Spleen (tissue), 11 donors: Measurements from ENCODE around the gene SIRPB2. TPM values are rescaled to one million over a fixed set of nuclear protein-coding genes. Genes with fewer than 3 reads are reported as not detected.

Source experiments
- DNase-seq: peaks from one replicate; pipeline ENCODE4 v3.0.0-alpha.2; 2020
- H3K27ac ChIP-seq, 8 donors: fragments of 200-600 bp; sonication (generic) in 7 of 8; 1 replicate in 4 of 8; 2 replicates in 4 of 8; pipeline versions ENCODE4 v1.5.0 to v1.8.0; 2016 to 2021; ENCODE audit warnings: inconsistent platforms in 4 of 8, mild to moderate bottlenecking in 4 of 8, moderate library complexity in 1 of 8
- H3K27me3 ChIP-seq, 7 donors: fragments of 200-600 bp; sonication (generic) in 6 of 7; replicated peaks in 1 of 7; 1 replicate in 4 of 7; 2 replicates in 3 of 7; pipeline versions ENCODE4 v1.5.0 to v1.8.0; 2016 to 2021; ENCODE audit warnings: inconsistent platforms in 3 of 7, mild to moderate bottlenecking in 1 of 7
- H3K36me3 ChIP-seq, 6 donors: fragments of 200-600 bp; sonication (generic) in 5 of 6; 1 replicate in 4 of 6; 2 replicates in 2 of 6; pipeline versions ENCODE4 v1.5.0 to v1.8.0; 2016 to 2021; ENCODE audit warnings: inconsistent platforms in 2 of 6
- H3K4me1 ChIP-seq, 6 donors: fragments of 200-600 bp; sonication (generic) in 5 of 6; 1 replicate in 3 of 6; 2 replicates in 3 of 6; pipeline versions ENCODE4 v1.5.0 to v1.8.0; 2016 to 2021; ENCODE audit warnings: inconsistent platforms in 3 of 6
- H3K4me3 ChIP-seq, 8 donors: fragments of 200-600 bp; sonication (generic) in 7 of 8; 1 replicate in 4 of 8; 2 replicates in 4 of 8; pipeline versions ENCODE4 v1.5.0 to v1.8.0; 2016 to 2021; ENCODE audit warnings: inconsistent platforms in 4 of 8, mild to moderate bottlenecking in 4 of 8, moderate library complexity in 2 of 8
- H3K9me3 ChIP-seq, 8 donors: fragments of 200-600 bp; sonication (generic) in 7 of 8; 1 replicate in 4 of 8; 2 replicates in 4 of 8; pipeline versions ENCODE4 v1.5.0 to v1.8.0; 2016 to 2021; ENCODE audit warnings: inconsistent platforms in 4 of 8
- CTCF ChIP-seq, 11 experiments: fragments of 200-600 bp in 7 of 11; fragments of 450-650 bp in 4 of 11; sonication (generic) in 4 of 11; IDR thresholded peaks in 8 of 11; conservative IDR thresholded peaks in 3 of 11; 1 replicate in 7 of 11; 2 replicates in 4 of 11; pipeline versions ENCODE4 v1.4.0 to v1.8.0; 2016 to 2021; ENCODE audit warnings: antibody characterized with exemption in 11 of 11, inconsistent platforms in 4 of 11, mild to moderate bottlenecking in 1 of 11
- POLR2A ChIP-seq, 3 donors: fragments of 450-650 bp; IDR thresholded peaks; one replicate each; pipeline ENCODE4 v1.5.1; 2017; ENCODE audit warnings: antibody characterized with exemption in 3 of 3, mild to moderate bottlenecking in 1 of 3
- POLR2AphosphoS5 ChIP-seq, 3 donors: sonication (generic); formaldehyde crosslinking; IDR thresholded peaks; one replicate each; pipeline ENCODE4 v1.5.1; 2017; ENCODE audit warnings: antibody characterized with exemption in 3 of 3
- WGBS, 5 donors: extraction: QIAGEN DNeasy Blood & Tissue Kit in 3 of 5; methylation state at CpG; one replicate each; pipeline versions ENCODE4 v1.1.5 to v1.1.7; 2013 to 2018; 5-methylcytosine and 5-hydroxymethylcytosine counted together
- intact Hi-C: fragments of 100-400 bp; cut with DNase I; formaldehyde crosslinking; loops from one replicate; pipeline ENCODE4 v1.15.0; 2023; ENCODE audit warnings: low total_unique reads
- polyA plus RNA-seq, 3 donors: library from polyadenylated mRNA; stranded (reverse); fragments of 200-250 nt; gene quantifications; one replicate each; pipeline ENCODE4 v1.2.1, GENCODE V29; 2013
- small RNA-seq, 4 donors: library from RNA; depleted of rRNA; stranded (forward); fragments of <200 nt; gene quantifications; one replicate each; pipeline ENCODE3, GENCODE V24; 2016
- total RNA-seq, 7 donors: library from RNA; depleted of rRNA in 3 of 7; stranded (reverse); fragments of >200 nt in 3 of 7; fragmentation: NEBNext Ultra II Directional in 4 of 7; extraction: Animal tissue kit (Norgen Biotek cat#: 25700) in 4 of 7; gene quantifications; one replicate each; pipeline versions ENCODE4 v1.1.0 to v1.2.1, GENCODE V29; 2016 to 2021
- donor health status: healthy with polysubstance abuse.
- donor health status: DM: no; HTN: no; CAD: no; lungs with moderate emphysema.
- donor health status: DM: no; HTN: no; CAD: no.
- donor health status: Bipolar disorder and iron deficiency.
- donor health status: healthy.
- donor health status: DM: no; HTN: no; CAD: no.
- donor health status: DM: yes; HTN: yes; CAD: no.

Gene SIRPB2
- total and polyA plus RNA-seq, 10 donors, result 2.1 to 92.2 (median 31.4) TPM

GRCh38 chr20:1426231-1426849 lies 64.9 kb downstream of the SIRPB2 start:
- H3K27ac ChIP-seq, result no peak overlapping the region
- no peaks in the 10 kb centered on the region for H3K36me3 ChIP-seq
- peaks cover 0 to 7% (median 1%) of the 10 kb centered on the region in 8 donors for H3K9me3 ChIP-seq
- intact Hi-C loops, result no loop called here
- DNase-seq, result no peak
- TF ChIP-seq POLR2AphosphoS5 (IDR thresholded peaks at IDR 0.05), result no peak
- no peak for TF ChIP-seq POLR2A (IDR thresholded peaks at IDR 0.05)
- no peak for TF ChIP-seq CTCF (IDR thresholded peaks at IDR 0.05 in 8 of 11, conservative IDR thresholded peaks at IDR 0.05 in 3 of 11)
- peaks cover 0 to 6% (median 0%) of the 10 kb centered on the region in 6 donors for H3K4me1 ChIP-seq
- WGBS, 5 donors, result 47 to 72% (median 64%) methylated on average over 2 to 4 of the region's 4 CpGs
- no peak overlapping the region for H3K4me3 ChIP-seq
- H3K27me3 ChIP-seq, result peaks cover 0 to 6% (median 0%) of the 10 kb centered on the region in 7 donors

Small RNAs within 50 kb of the gene (small RNA-seq; reads per million reads assigned to genes)
- 0 to 0.07 (median 0) reads per million in 4 donors for gene RNU6-917P

Other genes with a start within 250 kb of the SIRPB2 start
- gene SNPH, start 225.1 kb downstream of the SIRPB2 start, total RNA-seq, result 1 to 10 TPM; 2.0 to 3.5 (median 2.3) TPM
- 1 to 10 TPM in 1 of 3 donors, under 1 TPM in 2; 0.58 to 1.8 (median 0.80) TPM for gene SNPH, start 225.1 kb downstream of the SIRPB2 start, polyA plus RNA-seq
- 1 to 10 TPM; 2.1 to 7.1 (median 3.5) TPM for gene SDCBP2, start 162.3 kb downstream of the SIRPB2 start, total RNA-seq
- 1 to 10 TPM; 2.0 to 3.7 (median 3.0) TPM for gene SDCBP2, start 162.3 kb downstream of the SIRPB2 start, polyA plus RNA-seq
- gene FKBP1A, start 98.4 kb downstream of the SIRPB2 start, total RNA-seq, result 100 to 1,000 TPM; 167 to 338 (median 260) TPM
- 100 to 1,000 TPM; 135 to 286 (median 209) TPM for gene FKBP1A, start 98.4 kb downstream of the SIRPB2 start, polyA plus RNA-seq
- 10 to 100 TPM; 64.9 to 88.5 (median 71.8) TPM for gene NSFL1C, start 24.6 kb downstream of the SIRPB2 start, total RNA-seq
- gene NSFL1C, start 24.6 kb downstream of the SIRPB2 start, polyA plus RNA-seq, result 10 to 100 TPM; 37.1 to 51.2 (median 41.7) TPM
- 1 to 10 TPM in 6 of 7 donors, under 1 TPM in 1; 0.72 to 8.2 (median 2.6) TPM for gene SIRPD, start 66.3 kb upstream of the SIRPB2 start, total RNA-seq
- 1 to 10 TPM in 1 of 3 donors, under 1 TPM in 2; 0.24 to 1.0 (median 0.93) TPM for gene SIRPD, start 66.3 kb upstream of the SIRPB2 start, polyA plus RNA-seq
- gene SIRPB1, start 128.6 kb upstream of the SIRPB2 start, total RNA-seq, result 10 to 100 TPM; 15.0 to 89.5 (median 50.9) TPM
- gene SIRPB1, start 128.6 kb upstream of the SIRPB2 start, polyA plus RNA-seq, result 10 to 100 TPM in 1 of 3 donors, 1 to 10 TPM in 2; 1.4 to 18.8 (median 5.5) TPM
- gene SIRPG, start 166.4 kb upstream of the SIRPB2 start, total RNA-seq, result 10 to 100 TPM in 3 of 7 donors, 1 to 10 TPM in 4; 5.1 to 13.2 (median 8.9) TPM
- 10 to 100 TPM in 1 of 3 donors, 1 to 10 TPM in 2; 5.2 to 13.6 (median 9.0) TPM for gene SIRPG, start 166.4 kb upstream of the SIRPB2 start, polyA plus RNA-seq